Left lung (tissue), 14 donors: ENCODE measurements around the gene WFS1. TPM values are rescaled to one million over a fixed set of nuclear protein-coding genes. Genes with fewer than 3 reads are reported as not detected.
A peak's percentile ranks its signal among the peaks of the same experiment; 100 is the strongest.

Experiments used
- ATAC-seq: fragments of 200-7000 bp; cut with Tn5 transposase; one replicate; pipeline ENCODE4 v1.9.1; 2020; ENCODE audit warnings: moderate library complexity
- DNase-seq, 4 donors: peaks; one replicate each; pipeline ENCODE4 v3.0.0-alpha.2; 2013 to 2020
- H3K27ac ChIP-seq, 2 donors: fragments of 200-600 bp; sonication (generic) in 1 of 2; one replicate each; pipeline versions ENCODE4 v1.5.0 to v1.8.0; 2020 to 2021
- H3K27me3 ChIP-seq, 2 donors: fragments of 200-600 bp; sonication (generic) in 1 of 2; one replicate each; pipeline versions ENCODE4 v1.5.0 to v1.8.0; 2020 to 2021
- H3K36me3 ChIP-seq, 2 donors: fragments of 200-600 bp; sonication (generic) in 1 of 2; one replicate each; pipeline versions ENCODE4 v1.5.0 to v1.8.0; 2020 to 2021
- H3K4me1 ChIP-seq, 2 donors: fragments of 200-600 bp; one replicate each; pipeline ENCODE4 v1.8.0; 2021
- H3K4me3 ChIP-seq, 2 donors: fragments of 200-600 bp; sonication (generic) in 1 of 2; one replicate each; pipeline versions ENCODE4 v1.5.0 to v1.8.0; 2020 to 2021; ENCODE audit warnings: mild to moderate bottlenecking in 1 of 2
- H3K9me3 ChIP-seq, 2 donors: fragments of 200-600 bp; sonication (generic) in 1 of 2; one replicate each; pipeline versions ENCODE4 v1.5.0 to v1.8.0; 2020 to 2021
- CTCF ChIP-seq, 2 donors: fragments of 200-600 bp; sonication (generic) in 1 of 2; IDR thresholded peaks; one replicate each; pipeline versions ENCODE4 v1.5.0 to v1.8.0; 2021; ENCODE audit warnings: antibody characterized with exemption in 2 of 2
- intact Hi-C, 2 donors: fragments of 100-400 bp; cut with DNase I; formaldehyde crosslinking; loops; one replicate each; pipeline versions ENCODE4 v1.11.2 to v1.14.2; 2022
- long read RNA-seq, 12 donors: library from polyadenylated mRNA in 2 of 12; unstranded in 2 of 12; transcript quantifications; one replicate each; pipeline ENCODE4 v2.0.0 and lab custom pipeline, GENCODE V29; 2019 to 2026
- polyA plus RNA-seq, 6 donors: library from polyadenylated mRNA; unstranded; fragments of 120-200 nt; gene quantifications; one replicate each; pipeline ENCODE4 v1.2.1, GENCODE V29; 2013; ENCODE audit not compliant: insufficient read length in 6 of 6
- total RNA-seq, 2 donors: library from RNA; stranded (reverse); fragmentation: NEBNext Ultra II Directional; extraction: Animal tissue kit (Norgen Biotek cat#: 25700); gene quantifications; one replicate each; pipeline ENCODE4 v1.2.1, GENCODE V29; 2021
- donor health status: DM: no; HTN: yes; CAD: no.
- donor health status: DM: no; HTN: no; CAD: no.

Gene WFS1
- total RNA-seq (100 to 1,000 TPM in 1 of 2 donors, 10 to 100 TPM in 1; 40.1 to 103 TPM), polyA plus RNA-seq (10 to 100 TPM; 33.8 to 40.9 (median 37.9) TPM)
- long read RNA-seq, donor 1, transcript WFS1-201 (8 exons, 3,640 nt) = major isoform, 8 of 18 reads
- long read RNA-seq, donor 1, partial matches to known transcripts = 6 of 18 reads
- long read RNA-seq, donor 1, other reads (novel, unspliced or antisense) = 0 of 18 reads
- long read RNA-seq, donor 2, transcript WFS1-201 (8 exons, 3,640 nt) = major isoform, 7 of 17 reads
- long read RNA-seq, donor 2, partial matches to known transcripts = 7 of 17 reads
- long read RNA-seq, donor 2, other reads (novel, unspliced or antisense) = 0 of 17 reads
- long read RNA-seq, donor 3, partial matches to known transcripts = 0 of 4 reads
- long read RNA-seq, donor 3, other reads (novel, unspliced or antisense) = 0 of 4 reads
- long read RNA-seq, donor 4, transcript WFS1-201 (8 exons, 3,640 nt) = major isoform, 9 of 25 reads
- long read RNA-seq, donor 4, partial matches to known transcripts = 13 of 25 reads
- long read RNA-seq, donor 4, other reads (novel, unspliced or antisense) = 0 of 25 reads
- long read RNA-seq, donor 5, transcript WFS1-201 (8 exons, 3,640 nt) = major isoform, 12 of 16 reads
- long read RNA-seq, donor 5, partial matches to known transcripts = 0 of 16 reads
- long read RNA-seq, donor 5, other reads (novel, unspliced or antisense) = 0 of 16 reads
- long read RNA-seq, donor 6, transcript WFS1-201 (8 exons, 3,640 nt) = major isoform, 5 of 7 reads
- long read RNA-seq, donor 6, partial matches to known transcripts = 0 of 7 reads
- long read RNA-seq, donor 6, other reads (novel, unspliced or antisense) = 0 of 7 reads
- long read RNA-seq, donor 7, partial matches to known transcripts = 0 of 7 reads
- long read RNA-seq, donor 7, other reads (novel, unspliced or antisense) = 0 of 7 reads
- long read RNA-seq, donor 8, transcript WFS1-201 (8 exons, 3,640 nt) = major isoform, 8 of 9 reads
- long read RNA-seq, donor 8, partial matches to known transcripts = 0 of 9 reads
- long read RNA-seq, donor 8, other reads (novel, unspliced or antisense) = 0 of 9 reads
- long read RNA-seq, donor 9, partial matches to known transcripts = 0 of 1 reads
- long read RNA-seq, donor 9, other reads (novel, unspliced or antisense) = 0 of 1 reads
- long read RNA-seq, donor 10, transcript WFS1-201 (8 exons, 3,640 nt) = major isoform, 5 of 15 reads
- long read RNA-seq, donor 10, partial matches to known transcripts = 1 of 15 reads
- long read RNA-seq, donor 10, other reads (novel, unspliced or antisense) = 6 of 15 reads
- long read RNA-seq, donor 11, transcript WFS1-201 (8 exons, 3,640 nt) = major isoform, 9 of 27 reads
- long read RNA-seq, donor 11, partial matches to known transcripts = 17 of 27 reads
- long read RNA-seq, donor 11, other reads (novel, unspliced or antisense) = 0 of 27 reads
- long read RNA-seq, donor 12, partial matches to known transcripts = 0 of 8 reads
- long read RNA-seq, donor 12, other reads (novel, unspliced or antisense) = 0 of 8 reads

GRCh38 chr4:6269616-6270511 is at the start of gene WFS1:
Gene WFS1, plus strand, starts transcription at chr4:6269850. Its CDS starts 7,606 bp downstream, at chr4:6277456.
- intact Hi-C loops = no loop called here
- DNase-seq (peak; percentile 93 to 99 (median 98)), ATAC-seq (peak; percentile 96)
- Histone ChIP-seq H3K9me3 (no peaks in the 10 kb centered on the region), H3K4me1 (peaks cover 28 to 54% of the 10 kb centered on the region in 2 donors), H3K27ac (peak within 1 kb of the TSS; percentile 44 to 65), H3K27me3 (peaks cover 0 to 36% of the 10 kb centered on the region in 2 donors), H3K36me3 (no peaks in the 10 kb centered on the region), H3K4me3 (peak within 1 kb of the TSS; percentile 66 to 88)
- TF ChIP-seq CTCF (IDR thresholded peaks at IDR 0.05) = no peak

- no peak overlapping the region for H3K27ac ChIP-seq
- intact Hi-C loops = no loop called here
- peaks cover 31 to 76% of the 10 kb centered on the region in 2 donors for H3K27me3 ChIP-seq
- no peaks in the 10 kb centered on the region for H3K36me3 ChIP-seq
- H3K4me3 ChIP-seq = peak overlapping the region in 1 of 2 donors; percentile 11
- TF ChIP-seq CTCF (IDR thresholded peaks at IDR 0.05) = no peak
- H3K4me1 ChIP-seq = no peaks in the 10 kb centered on the region
- DNase-seq (no peak), ATAC-seq (no peak)
- peaks cover 0 to 4% of the 10 kb centered on the region in 2 donors for H3K9me3 ChIP-seq
Observed at GRCh38 chr4:6221301-6221850, 48.3 kb upstream of the WFS1 start.

- Histone ChIP-seq H3K36me3 (no peaks in the 10 kb centered on the region), H3K4me3 (peak overlapping the region in 1 of 2 donors; percentile 11), H3K4me1 (no peaks in the 10 kb centered on the region), H3K27ac (no peak overlapping the region), H3K27me3 (peaks cover 31 to 83% of the 10 kb centered on the region in 2 donors), H3K9me3 (peaks cover 0 to 4% of the 10 kb centered on the region in 2 donors)
- no peak for TF ChIP-seq CTCF (IDR thresholded peaks at IDR 0.05)
- peak; percentile 90 for ATAC-seq
- intact Hi-C loops = no loop called here
- DNase-seq = no peak
Observed at GRCh38 chr4:6221851-6222760, 47.5 kb upstream of the WFS1 start.
